Activated T-helper 1 cell treated with anti-CD3 and anti-CD28 coated beads, Interleukin-12 subunit alpha, Interleukin-12 subunit beta, Interleukin-2, Interleukin-4 antibody, amounts not matched to agents 30 ng/mL and 10 ng/mL and 1 ng/mL, durations not matched to agents 14 hours and 24 hours and 36 hours (primary cell): ENCODE data around the gene SPOPL. TPM values are rescaled to one million over a fixed set of nuclear protein-coding genes. Genes with fewer than 3 reads are reported as not detected.
"Not testable (repeated sequence)": the region's sequence is repeated elsewhere in the genome, so short reads cannot be mapped to it uniquely, and the experiment has no call there.

Source experiments
- DNase-seq: peaks from one replicate; pipeline ENCODE4 v3.0.0; 2021; ENCODE audit warnings: low spot score
- H3K27ac Mint-ChIP-seq: one replicate; pipeline ENCODE4 v1.8.0; 2021; ENCODE audit warnings: mild to moderate bottlenecking, mixed read lengths
- H3K27me3 Mint-ChIP-seq: one replicate; pipeline ENCODE4 v1.8.0; 2022; ENCODE audit warnings: mild to moderate bottlenecking, moderate library complexity, mixed read lengths; ENCODE audit not compliant: insufficient read depth
- H3K36me3 Mint-ChIP-seq: one replicate; pipeline ENCODE4 v1.8.0; 2021; ENCODE audit warnings: low read depth, mixed read lengths
- H3K4me1 Mint-ChIP-seq: one replicate; pipeline ENCODE4 v1.8.0; 2021; ENCODE audit warnings: low read depth, mixed read lengths
- H3K4me3 Mint-ChIP-seq: one replicate; pipeline ENCODE4 v1.8.0; 2021; ENCODE audit warnings: mild to moderate bottlenecking, moderate library complexity, mixed read lengths
- H3K9me3 Mint-ChIP-seq: one replicate; pipeline ENCODE4 v1.8.0; 2021; ENCODE audit warnings: mixed read lengths
- intact Hi-C: fragments of 100-400 bp; cut with micrococcal nuclease; formaldehyde crosslinking; loops from one replicate; pipeline ENCODE4 v1.15.1; 2024
- total RNA-seq: library from RNA; stranded (reverse); gene quantifications from 2 replicates; pipeline ENCODE4 v1.2.3, GENCODE V29; 2022

Gene SPOPL
- total RNA-seq, result 19.6 and 20.2 TPM in 2 replicates

GRCh38 chr2:138501425-138502254, at the start of gene SPOPL:
Gene SPOPL (plus strand): TSS chr2:138501770. CDS start chr2:138550217, 48,447 bp downstream.
- Mint-ChIP-seq H3K36me3 (peaks cover 7% of the 10 kb centered on the region), H3K27ac (peak within 1 kb of the TSS; percentile 98), H3K4me1 (peaks cover 32% of the 10 kb centered on the region), H3K9me3 (no peaks in the 10 kb centered on the region), H3K27me3 (peaks cover 2% of the 10 kb centered on the region), H3K4me3 (peak within 1 kb of the TSS; percentile 99)
- intact Hi-C loops, result no loop called here
- peak; percentile 82 for DNase-seq

- no peaks in the 10 kb centered on the region for H3K27me3 Mint-ChIP-seq
- no peaks in the 10 kb centered on the region for H3K36me3 Mint-ChIP-seq
- no peak overlapping the region for H3K27ac Mint-ChIP-seq
- DNase-seq, result no peak
- H3K9me3 Mint-ChIP-seq, result peaks cover 4% of the 10 kb centered on the region
- H3K4me1 Mint-ChIP-seq, result no peaks in the 10 kb centered on the region
- no peak overlapping the region for H3K4me3 Mint-ChIP-seq
- intact Hi-C loops, result no loop called here
Observed at GRCh38 chr2:138452324-138452723, 49.2 kb upstream of the SPOPL start.

- no peak overlapping the region for H3K27ac Mint-ChIP-seq
- DNase-seq, result no peak
- no peaks in the 10 kb centered on the region for H3K27me3 Mint-ChIP-seq
- intact Hi-C loops, result no loop called here
- no peaks in the 10 kb centered on the region for H3K4me1 Mint-ChIP-seq
- no peaks in the 10 kb centered on the region for H3K36me3 Mint-ChIP-seq
- H3K9me3 Mint-ChIP-seq, result peaks cover 4% of the 10 kb centered on the region
- no peak overlapping the region for H3K4me3 Mint-ChIP-seq
Observed at GRCh38 chr2:138453815-138454214, 47.8 kb upstream of the SPOPL start.

GRCh38 chr2:138454761-138455160, 46.8 kb upstream of the SPOPL start:
- Mint-ChIP-seq H3K27me3 (no peaks in the 10 kb centered on the region), H3K27ac (no peak overlapping the region), H3K4me3 (no peak overlapping the region), H3K36me3 (no peaks in the 10 kb centered on the region), H3K9me3 (peaks cover 4% of the 10 kb centered on the region), H3K4me1 (no peaks in the 10 kb centered on the region)
- intact Hi-C loops, result no loop called here
- DNase-seq, result no peak

- no peak for DNase-seq
- peaks cover 4% of the 10 kb centered on the region for H3K9me3 Mint-ChIP-seq
- intact Hi-C loops, result no loop called here
- no peaks in the 10 kb centered on the region for H3K4me1 Mint-ChIP-seq
- H3K27ac Mint-ChIP-seq, result no peak overlapping the region
- no peak overlapping the region for H3K4me3 Mint-ChIP-seq
- no peaks in the 10 kb centered on the region for H3K27me3 Mint-ChIP-seq
- no peaks in the 10 kb centered on the region for H3K36me3 Mint-ChIP-seq
Observed at GRCh38 chr2:138455275-138455674, 46.3 kb upstream of the SPOPL start.

GRCh38 chr2:138455691-138456090, 45.9 kb upstream of the SPOPL start:
- Mint-ChIP-seq H3K27ac (no peak overlapping the region), H3K36me3 (no peaks in the 10 kb centered on the region), H3K9me3 (peaks cover 4% of the 10 kb centered on the region), H3K4me1 (no peaks in the 10 kb centered on the region), H3K27me3 (no peaks in the 10 kb centered on the region), H3K4me3 (no peak overlapping the region)
- DNase-seq, result no peak
- intact Hi-C loops, result no loop called here

GRCh38 chr2:138462689-138463088, 38.9 kb upstream of the SPOPL start:
- intact Hi-C loops, H3K27me3 Mint-ChIP-seq: not testable (repeated sequence)

GRCh38 chr2:138468617-138469016, 33.0 kb upstream of the SPOPL start:
- intact Hi-C loops, result no loop called here
- Mint-ChIP-seq H3K9me3 (peaks cover 2% of the 10 kb centered on the region), H3K36me3 (no peaks in the 10 kb centered on the region), H3K4me3 (no peak overlapping the region), H3K27me3 (peaks cover 3% of the 10 kb centered on the region), H3K4me1 (no peaks in the 10 kb centered on the region), H3K27ac (no peak overlapping the region)
- no peak for DNase-seq

More at GRCh38 chr2:138462689-138463088, 38.9 kb upstream of the SPOPL start:
- not testable (repeated sequence) for H3K4me1 Mint-ChIP-seq, H3K27ac Mint-ChIP-seq, H3K4me3 Mint-ChIP-seq, H3K36me3 Mint-ChIP-seq, DNase-seq
- peaks cover 13% of the 10 kb centered on the region for H3K9me3 Mint-ChIP-seq

GRCh38 chr2:138469411-138469810, 32.2 kb upstream of the SPOPL start:
- H3K27ac Mint-ChIP-seq, result no peak overlapping the region
- no peaks in the 10 kb centered on the region for H3K9me3 Mint-ChIP-seq
- no peaks in the 10 kb centered on the region for H3K36me3 Mint-ChIP-seq
- intact Hi-C loops, result no loop called here
- DNase-seq, result no peak
- no peaks in the 10 kb centered on the region for H3K27me3 Mint-ChIP-seq
- no peak overlapping the region for H3K4me3 Mint-ChIP-seq
- no peaks in the 10 kb centered on the region for H3K4me1 Mint-ChIP-seq

GRCh38 chr2:138470941-138471340, 30.6 kb upstream of the SPOPL start:
- Mint-ChIP-seq H3K27ac (no peak overlapping the region), H3K9me3 (no peaks in the 10 kb centered on the region), H3K4me1 (no peaks in the 10 kb centered on the region), H3K36me3 (no peaks in the 10 kb centered on the region), H3K4me3 (no peak overlapping the region), H3K27me3 (no peaks in the 10 kb centered on the region)
- intact Hi-C loops, result no loop called here
- no peak for DNase-seq

- Mint-ChIP-seq H3K4me3 (no peak overlapping the region), H3K27me3 (peaks cover 2% of the 10 kb centered on the region), H3K9me3 (no peaks in the 10 kb centered on the region), H3K36me3 (no peaks in the 10 kb centered on the region), H3K4me1 (no peaks in the 10 kb centered on the region), H3K27ac (no peak overlapping the region)
- intact Hi-C loops, result no loop called here
- no peak for DNase-seq
Observed at GRCh38 chr2:138474100-138474825, 27.3 kb upstream of the SPOPL start.

GRCh38 chr2:138475277-138475776, 26.2 kb upstream of the SPOPL start:
- Mint-ChIP-seq H3K36me3 (no peaks in the 10 kb centered on the region), H3K4me3 (no peak overlapping the region), H3K27ac (no peak overlapping the region), H3K27me3 (peaks cover 2% of the 10 kb centered on the region), H3K4me1 (no peaks in the 10 kb centered on the region), H3K9me3 (no peaks in the 10 kb centered on the region)
- no peak for DNase-seq
- intact Hi-C loops, result no loop called here

- no peak for DNase-seq
- intact Hi-C loops, result no loop called here
- Mint-ChIP-seq H3K27ac (no peak overlapping the region), H3K27me3 (peaks cover 2% of the 10 kb centered on the region), H3K36me3 (no peaks in the 10 kb centered on the region), H3K4me3 (no peak overlapping the region), H3K4me1 (no peaks in the 10 kb centered on the region), H3K9me3 (no peaks in the 10 kb centered on the region)
Observed at GRCh38 chr2:138476186-138476585, 25.4 kb upstream of the SPOPL start.
